Measurements from ENCODE around the gene SPDYE6. TPM values are rescaled to one million over a fixed set of nuclear protein-coding genes. Genes with fewer than 3 reads are reported as not detected.

Gene SPDYE6
- total RNA-seq, 1 experiment from 2014 or later = not detected

DNA sequence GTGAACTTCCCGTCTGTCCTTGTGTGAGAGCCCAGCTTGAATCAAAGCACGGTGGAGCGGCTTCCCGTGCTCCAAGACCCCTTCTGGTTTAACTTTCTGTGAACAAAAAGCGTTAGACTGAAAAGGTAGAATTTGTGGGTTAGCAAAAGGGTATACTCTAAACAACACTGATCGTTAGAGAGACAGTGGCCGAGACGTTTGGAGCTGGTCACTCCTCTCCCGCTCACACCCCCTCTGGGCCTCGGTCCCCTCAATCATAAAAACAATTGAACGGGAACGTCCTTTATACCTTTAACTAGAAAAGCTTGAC, 40.4 kb upstream of the SPDYE6 start:
- Histone ChIP-seq H3K27ac (ENCODE audit: low read depth, low read length) (peak overlapping the region; percentile 41), H3K36me3 (ENCODE audit: control insufficient read depth in 1 of 2, insufficient read depth in 2 of 2, low read length in 2 of 2) (peaks cover 19 to 20% of the 10 kb centered on the region in 2 experiments; a peak in 3 of 4 replicates), H3K79me2 (ENCODE audit: insufficient read depth, low read length) (peaks cover 26% of the 10 kb centered on the region), H3K9me3 (ENCODE audit: control insufficient read depth in 1 of 2, insufficient read depth in 1 of 2, low read depth in 1 of 2, low read length in 2 of 2) (no peaks in the 10 kb centered on the region), H3K4me3 (replicated peaks in 1 of 2; ENCODE audit: low read depth in 1 of 2, low read length in 2 of 2) (peak overlapping the region; percentile 100), H3K4me1 (ENCODE audit: control insufficient read depth in 1 of 2, insufficient read depth in 2 of 2, low read length in 2 of 2) (peaks cover 24 to 28% of the 10 kb centered on the region in 2 experiments), H3K9ac (ENCODE audit: low read length) (peak overlapping the region; percentile 96), H3K4me2 (ENCODE audit: low read length) (peak overlapping the region; percentile 77), H3K27me3 (ENCODE audit: insufficient read depth, low read length) (no peaks in the 10 kb centered on the region), H2AFZ (ENCODE audit: low read depth, low read length, poor library complexity, severe bottlenecking) (no peak overlapping the region), H4K20me1 (ENCODE audit: insufficient read depth) (no peaks in the 10 kb centered on the region), H3K9me2 (ENCODE audit: insufficient read depth) (no peaks in the 10 kb centered on the region)
- peak; percentile 13 for ATAC-seq
- no peak for TF ChIP-seq EGR1 (IDR thresholded peaks at IDR 0.05; ENCODE audit: low read depth)
- TF ChIP-seq ZFX (IDR thresholded peaks at IDR 0.05) = peak; percentile 38; the same call in 1 of the 2 replicates
- RAD21 ChIA-PET (ENCODE audit: low non-redundant PET in 1 of 2, low total read pairs in 2 of 2, uncharacterized antibody in 2 of 2, unreplicated experiment in 2 of 2) = no interaction called here
- BruUV-seq (replicated peaks) = TSS peak; percentile 56
- intact Hi-C loops (cut with micrococcal nuclease) = no loop called here
- CTCF ChIA-PET = no interaction called here
- POLR2A ChIA-PET = no interaction called here
- no peak for DNase-seq (ENCODE audit: low read depth, low spot score)

GRCh38 chr7:102395873-102396709, 39.8 kb upstream of the SPDYE6 start, which contains the start of gene PRKRIP1:
TSS of gene PRKRIP1 (plus strand) at chr7:102396363. CDS start at chr7:102396412, 49 bp downstream.
- H3K4me2 ChIP-seq (ENCODE audit: low read length) = peak within 1 kb of the TSS; percentile 77
- H3K9me2 ChIP-seq (ENCODE audit: insufficient read depth) = no peaks in the 10 kb centered on the region
- H3K79me2 ChIP-seq (ENCODE audit: insufficient read depth, low read length) = peaks cover 26% of the 10 kb centered on the region
- H3K4me3 ChIP-seq (replicated peaks in 1 of 2; ENCODE audit: low read depth in 1 of 2, low read length in 2 of 2) = peak within 1 kb of the TSS; percentile 100
- ChIA-PET CTCF (interaction anchor here (1.0 to 1.5 kb wide), 2 partner anchors 8 to 117 kb away, joined by 3 to 5 read pairs; no protein-coding TSS in a partner anchor), RAD21 (ENCODE audit: low non-redundant PET in 1 of 2, low total read pairs in 2 of 2, uncharacterized antibody in 2 of 2, unreplicated experiment in 2 of 2) (no interaction called here), POLR2A (no interaction called here)
- intact Hi-C loops (cut with micrococcal nuclease) = no loop called here
- no peaks in the 10 kb centered on the region for H3K9me3 ChIP-seq (ENCODE audit: control insufficient read depth in 1 of 2, insufficient read depth in 1 of 2, low read depth in 1 of 2, low read length in 2 of 2)
- ATAC-seq (peak; percentile 90), DNase-seq (ENCODE audit: low read depth, low spot score) (peak; percentile 82)
- peak within 1 kb of the TSS; percentile 41 for H3K27ac ChIP-seq (ENCODE audit: low read depth, low read length)
- H4K20me1 ChIP-seq (ENCODE audit: insufficient read depth) = no peaks in the 10 kb centered on the region
- peaks cover 19 to 21% of the 10 kb centered on the region in 2 experiments; a peak in 3 of 4 replicates for H3K36me3 ChIP-seq (ENCODE audit: control insufficient read depth in 1 of 2, insufficient read depth in 2 of 2, low read length in 2 of 2)
- peak within 1 kb of the TSS; percentile 96 for H3K9ac ChIP-seq (ENCODE audit: low read length)
- peaks cover 24 to 28% of the 10 kb centered on the region in 2 experiments for H3K4me1 ChIP-seq (ENCODE audit: control insufficient read depth in 1 of 2, insufficient read depth in 2 of 2, low read length in 2 of 2)
- BruUV-seq (replicated peaks) = no TSS peak
- no peak within 1 kb of the TSS for H2AFZ ChIP-seq (ENCODE audit: low read depth, low read length, poor library complexity, severe bottlenecking)
- H3K27me3 ChIP-seq (ENCODE audit: insufficient read depth, low read length) = no peaks in the 10 kb centered on the region
- TF ChIP-seq, protein P1, sequence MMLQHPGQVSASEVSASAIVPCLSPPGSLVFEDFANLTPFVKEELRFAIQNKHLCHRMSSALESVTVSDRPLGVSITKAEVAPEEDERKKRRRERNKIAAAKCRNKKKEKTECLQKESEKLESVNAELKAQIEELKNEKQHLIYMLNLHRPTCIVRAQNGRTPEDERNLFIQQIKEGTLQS (IDR thresholded peaks at IDR 0.05) = no peak
- TF ChIP-seq RAD21 (IDR thresholded peaks at IDR 0.05; ENCODE audit: low read depth) (no peak), CTCF (IDR thresholded peaks at IDR 0.05 in 2 of 3, conservative IDR thresholded peaks at IDR 0.05 in 1 of 3; ENCODE audit: borderline replicate concordance in 1 of 3, insufficient read depth in 1 of 3, low read depth in 2 of 3, low read length in 2 of 3) (no peak), EZH2 (IDR thresholded peaks at IDR 0.05) (no peak), FOSL1 (IDR thresholded peaks at IDR 0.05; ENCODE audit: low read depth) (no peak), EZH2phosphoT487 (IDR thresholded peaks at IDR 0.05; ENCODE audit: borderline replicate concordance) (no peak), ZFX (IDR thresholded peaks at IDR 0.05) (peak; percentile 61; the same call in 1 of the 2 replicates), ELF1 (IDR thresholded peaks at IDR 0.05; ENCODE audit: borderline replicate concordance, low read depth) (no peak; the same call in 1 of the 2 replicates), YY1 (IDR thresholded peaks at IDR 0.05; ENCODE audit: extremely low read depth, insufficient replicate concordance, low read depth, low read length) (peak; percentile 61), EGR1 (IDR thresholded peaks at IDR 0.05; ENCODE audit: low read depth) (peak; percentile 53), ZBTB33 (IDR thresholded peaks at IDR 0.05; ENCODE audit: extremely low read depth, insufficient replicate concordance, low read length) (no peak), SP1 (IDR thresholded peaks at IDR 0.05; ENCODE audit: low read depth) (peak; percentile 55; the same call in 1 of the 2 replicates), SRF (IDR thresholded peaks at IDR 0.05; ENCODE audit: low read depth) (peak; percentile 95), ZNF274 (IDR thresholded peaks at IDR 0.05; ENCODE audit: low read depth, low read length) (no peak)
- TF ChIP-seq, protein P2, sequence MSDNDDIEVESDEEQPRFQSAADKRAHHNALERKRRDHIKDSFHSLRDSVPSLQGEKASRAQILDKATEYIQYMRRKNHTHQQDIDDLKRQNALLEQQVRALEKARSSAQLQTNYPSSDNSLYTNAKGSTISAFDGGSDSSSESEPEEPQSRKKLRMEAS (IDR thresholded peaks at IDR 0.05) = peak; percentile 47; the same call in 1 of the 2 replicates
